Dendritic cell treated with granulocyte-macrophage colony-stimulating factor and Interleukin-4, amounts not matched to agents 40 ng/mL and 50 ng/mL, for 4 days (primary cell): Measurements from ENCODE around the gene BRSK1.

ENCODE experiments used
- H3K27ac Mint-ChIP-seq: one replicate; pipeline ENCODE4 v1.8.0; 2022; ENCODE audit warnings: mild to moderate bottlenecking, mixed read lengths
- H3K27me3 Mint-ChIP-seq: one replicate; pipeline ENCODE4 v1.8.0; 2022; ENCODE audit warnings: mild to moderate bottlenecking, mixed read lengths
- H3K36me3 Mint-ChIP-seq: one replicate; pipeline ENCODE4 v1.8.0; 2022; ENCODE audit warnings: low read depth, mixed read lengths
- H3K4me1 Mint-ChIP-seq: one replicate; pipeline ENCODE4 v1.8.0; 2022; ENCODE audit warnings: low read depth, mixed read lengths
- H3K4me3 Mint-ChIP-seq: one replicate; pipeline ENCODE4 v1.8.0; 2022; ENCODE audit warnings: mild to moderate bottlenecking, moderate library complexity, mixed read lengths
- H3K9me3 Mint-ChIP-seq: one replicate; pipeline ENCODE4 v1.8.0; 2022; ENCODE audit warnings: mixed read lengths
- intact Hi-C: fragments of 100-400 bp; cut with micrococcal nuclease; formaldehyde crosslinking; loops from one replicate; pipeline ENCODE4 v1.15.0; 2022

The BRSK1 gene

DNA sequence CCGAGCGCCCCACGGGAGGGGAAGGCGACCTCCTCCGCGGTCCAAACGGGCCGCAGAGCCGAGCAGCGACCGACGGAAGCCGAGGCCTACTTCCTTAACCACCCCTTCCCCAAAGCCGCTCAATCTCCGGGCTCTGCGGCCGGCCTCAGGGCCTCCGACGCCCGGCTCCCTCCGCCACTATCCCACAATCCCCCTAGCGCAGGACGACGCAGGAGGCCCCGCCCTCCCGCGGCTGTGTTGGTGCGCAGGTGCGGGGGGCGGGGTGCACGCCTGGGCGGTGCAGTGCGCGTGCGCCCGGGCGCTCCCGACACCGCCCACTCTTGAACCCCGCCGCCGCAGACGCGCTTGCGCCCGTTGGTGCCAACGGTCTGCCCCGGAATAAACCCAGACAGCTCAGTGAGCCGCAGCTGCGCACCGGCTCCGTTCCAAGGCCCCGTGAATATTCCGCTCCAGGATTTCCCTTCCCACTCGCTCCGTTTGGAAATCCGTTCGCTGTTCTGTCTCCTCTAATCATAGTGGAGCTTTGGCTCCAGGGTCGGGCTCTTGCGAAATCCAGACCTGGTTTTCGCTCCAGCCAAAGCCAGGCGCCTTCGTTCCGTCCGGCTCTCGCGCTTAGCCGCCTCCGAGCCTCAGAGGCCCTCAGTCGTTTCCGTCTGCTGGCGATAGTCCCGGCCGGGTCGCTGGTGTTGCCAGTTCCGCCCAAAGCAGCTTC lies 24.8 kb upstream of the BRSK1 start, which contains the start of gene PPP6R1:
Gene PPP6R1, minus strand, starts transcription at position 190 of the 712 bp plus-strand sequence. CDS start 11,914 bp downstream, outside the sequence.
- Mint-ChIP-seq H3K27me3 (no peaks in the 10 kb centered on the region), H3K36me3 (peaks cover 48% of the 10 kb centered on the region), H3K4me3 (peak within 1 kb of the TSS; percentile 93), H3K27ac (peak within 1 kb of the TSS; percentile 91), H3K9me3 (peaks cover 7% of the 10 kb centered on the region), H3K4me1 (peaks cover 47% of the 10 kb centered on the region)
- intact Hi-C loops, result loop anchor here (1.0 kb wide), 2 partner anchors 21 to 43 kb away; partner anchors contain the start of gene HSPBP1

DNA sequence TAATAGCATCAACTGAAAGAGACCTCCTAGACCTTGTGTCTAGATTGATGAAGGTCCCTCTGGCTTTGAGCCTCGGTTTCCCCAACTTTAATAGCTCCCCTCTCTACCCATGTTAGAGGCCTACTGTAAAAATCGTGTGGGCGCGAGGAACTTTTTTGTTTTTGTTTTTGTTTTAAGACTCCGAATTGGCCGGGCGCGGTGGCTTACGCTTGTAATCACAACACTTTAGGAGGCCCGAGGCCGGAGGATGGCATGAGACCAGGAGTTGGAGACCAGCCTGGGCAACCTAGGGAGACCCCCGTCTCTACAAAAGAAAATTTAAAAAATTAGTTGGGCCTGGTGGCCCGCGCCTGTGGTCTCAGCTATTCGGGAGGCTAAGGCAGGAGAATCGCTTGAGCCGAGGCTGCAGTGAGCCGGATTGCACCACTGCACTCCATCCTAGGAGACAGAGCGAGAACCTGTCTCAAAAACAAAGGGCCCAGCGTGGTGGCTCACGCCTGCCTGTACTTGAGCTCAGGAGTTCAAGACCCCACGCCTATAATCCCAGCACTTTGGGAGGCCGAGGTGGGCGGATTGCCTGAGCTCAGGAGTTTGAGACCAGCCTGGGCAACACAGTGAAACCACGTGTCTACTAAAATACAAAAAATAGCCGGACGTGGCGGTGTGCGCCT lies 24.1 kb upstream of the BRSK1 start:
- peaks cover 7% of the 10 kb centered on the region for H3K9me3 Mint-ChIP-seq
- peak overlapping the region; percentile 77 for H3K4me3 Mint-ChIP-seq
- no peaks in the 10 kb centered on the region for H3K27me3 Mint-ChIP-seq
- intact Hi-C loops, result loop anchor here (1.0 kb wide), 2 partner anchors 21 to 43 kb away; partner anchors contain the start of gene HSPBP1
- H3K27ac Mint-ChIP-seq, result peak overlapping the region; percentile 91
- peaks cover 42% of the 10 kb centered on the region for H3K36me3 Mint-ChIP-seq
- peaks cover 40% of the 10 kb centered on the region for H3K4me1 Mint-ChIP-seq

DNA sequence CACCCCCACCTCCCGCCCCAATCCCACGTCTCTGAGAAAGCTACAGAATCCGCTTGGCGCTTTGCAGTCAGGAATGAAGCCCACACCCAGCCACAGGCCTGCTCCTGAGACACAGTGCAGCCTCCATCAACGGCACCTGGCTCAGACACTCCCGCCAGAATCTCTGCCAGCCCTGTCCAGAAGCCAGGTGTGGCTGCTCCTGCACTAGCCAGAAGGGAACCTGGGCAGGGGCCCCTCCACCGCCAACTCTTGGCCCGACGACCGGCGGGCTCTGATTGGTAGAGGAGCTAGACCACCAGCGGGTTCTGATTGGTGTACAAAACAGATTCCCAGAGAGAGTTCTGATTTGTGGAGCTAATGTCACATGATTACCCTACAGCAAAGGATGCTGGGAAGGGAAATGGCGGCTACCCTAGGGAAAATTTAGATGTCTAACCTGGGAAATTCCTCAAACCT lies 22.1 kb upstream of the BRSK1 start:
- no peaks in the 10 kb centered on the region for H3K27me3 Mint-ChIP-seq
- intact Hi-C loops, result no loop called here
- peaks cover 20% of the 10 kb centered on the region for H3K4me1 Mint-ChIP-seq
- H3K27ac Mint-ChIP-seq, result no peak overlapping the region
- H3K4me3 Mint-ChIP-seq, result no peak overlapping the region
- peaks cover 42% of the 10 kb centered on the region for H3K36me3 Mint-ChIP-seq
- H3K9me3 Mint-ChIP-seq, result peaks cover 16% of the 10 kb centered on the region

- no peaks in the 10 kb centered on the region for H3K27me3 Mint-ChIP-seq
- H3K36me3 Mint-ChIP-seq, result peaks cover 39% of the 10 kb centered on the region
- no peak overlapping the region for H3K4me3 Mint-ChIP-seq
- peaks cover 17% of the 10 kb centered on the region for H3K9me3 Mint-ChIP-seq
- peaks cover 13% of the 10 kb centered on the region for H3K4me1 Mint-ChIP-seq
- no peak overlapping the region for H3K27ac Mint-ChIP-seq
- intact Hi-C loops, result no loop called here
These were observed 21.4 kb upstream of the BRSK1 start for GRCh38 chr19:55262359-55262758.

DNA sequence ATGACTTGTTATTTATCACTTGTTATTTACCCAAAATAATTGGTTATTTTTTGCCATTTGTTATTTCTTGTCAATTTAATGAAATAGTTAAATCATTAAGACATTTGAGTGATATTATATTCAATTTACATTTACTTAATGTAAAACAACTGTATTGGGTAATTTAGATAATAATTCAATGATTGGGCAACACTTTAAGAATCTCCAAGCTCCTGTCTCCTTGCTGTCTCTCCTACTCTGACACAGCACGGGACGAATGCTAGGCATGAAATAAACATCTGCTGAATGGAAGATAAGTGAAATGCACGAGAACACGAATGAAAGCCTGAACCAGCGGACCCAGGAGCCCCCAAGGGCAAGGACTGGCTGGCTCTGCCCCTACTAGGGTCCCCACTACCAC lies 19.3 kb upstream of the BRSK1 start:
- Mint-ChIP-seq H3K36me3 (peaks cover 43% of the 10 kb centered on the region), H3K4me1 (peaks cover 2% of the 10 kb centered on the region), H3K9me3 (peaks cover 17% of the 10 kb centered on the region), H3K4me3 (no peak overlapping the region), H3K27me3 (no peaks in the 10 kb centered on the region), H3K27ac (no peak overlapping the region)
- intact Hi-C loops, result no loop called here

GRCh38 chr19:55265173-55265572 lies 18.6 kb upstream of the BRSK1 start:
- Mint-ChIP-seq H3K27ac (no peak overlapping the region), H3K36me3 (peaks cover 49% of the 10 kb centered on the region), H3K4me1 (no peaks in the 10 kb centered on the region), H3K9me3 (peaks cover 17% of the 10 kb centered on the region), H3K27me3 (no peaks in the 10 kb centered on the region), H3K4me3 (no peak overlapping the region)
- intact Hi-C loops, result no loop called here

DNA sequence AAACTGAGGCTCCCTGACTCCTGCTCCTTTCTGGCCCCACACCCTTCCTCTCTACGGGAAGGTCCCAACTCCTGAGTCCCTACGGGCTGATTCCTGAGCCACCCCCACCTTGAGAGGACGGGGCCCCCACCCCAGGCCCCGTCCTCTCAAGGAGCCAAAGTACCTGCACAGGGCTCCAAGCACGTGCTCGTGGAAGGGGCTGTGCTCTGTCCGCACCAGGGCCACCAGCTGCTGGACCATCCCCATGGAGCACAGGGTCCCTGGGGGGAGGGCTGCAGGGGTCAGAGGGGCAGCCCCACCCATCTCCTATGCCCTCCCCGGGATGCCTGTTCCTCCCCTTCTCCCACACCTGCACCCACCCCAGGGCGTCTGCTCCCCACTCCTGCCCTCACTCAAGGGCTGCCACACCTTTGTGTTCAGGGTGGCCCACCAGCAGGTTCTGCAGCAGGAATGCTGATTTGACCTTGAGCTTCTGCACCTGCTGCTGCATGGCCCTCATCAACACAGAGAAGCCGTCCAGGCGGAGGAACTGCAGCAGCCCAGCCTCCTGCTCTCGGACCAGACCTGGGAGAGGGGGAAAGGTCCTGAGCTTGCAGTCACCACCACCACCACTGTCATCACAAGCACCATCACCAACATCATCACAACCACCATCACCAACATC lies 17.9 kb upstream of the BRSK1 start:
- Mint-ChIP-seq H3K4me3 (no peak overlapping the region), H3K36me3 (peaks cover 56% of the 10 kb centered on the region), H3K27ac (no peak overlapping the region), H3K9me3 (peaks cover 17% of the 10 kb centered on the region), H3K27me3 (no peaks in the 10 kb centered on the region), H3K4me1 (no peaks in the 10 kb centered on the region)
- intact Hi-C loops, result no loop called here

DNA sequence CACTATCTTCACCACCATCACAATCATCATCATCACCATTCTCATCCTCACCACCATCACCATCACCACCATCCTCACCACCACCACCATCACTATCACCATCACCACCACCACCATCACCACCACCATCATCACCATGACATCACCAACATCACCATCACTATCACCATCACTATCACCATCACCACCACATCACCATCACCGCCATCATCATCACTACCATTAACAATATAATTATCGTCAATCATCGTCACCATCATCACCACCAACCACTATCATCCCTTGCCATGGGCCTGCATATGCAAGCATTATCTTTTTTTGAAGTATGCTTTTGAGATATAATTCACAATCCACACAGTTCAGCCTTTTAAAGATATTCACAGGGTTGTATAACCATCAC lies 17.4 kb upstream of the BRSK1 start:
- intact Hi-C loops, result no loop called here
- no peak overlapping the region for H3K27ac Mint-ChIP-seq

GRCh38 chr19:55266840-55267239 lies 17.0 kb upstream of the BRSK1 start:
- Mint-ChIP-seq H3K4me1 (no peaks in the 10 kb centered on the region), H3K4me3 (no peak overlapping the region)

More for the DNA sequence above, 17.4 kb upstream of the BRSK1 start:
- peaks cover 61% of the 10 kb centered on the region for H3K36me3 Mint-ChIP-seq
- no peak overlapping the region for H3K4me3 Mint-ChIP-seq
- no peaks in the 10 kb centered on the region for H3K4me1 Mint-ChIP-seq
- peaks cover 17% of the 10 kb centered on the region for H3K9me3 Mint-ChIP-seq
- no peaks in the 10 kb centered on the region for H3K27me3 Mint-ChIP-seq

DNA sequence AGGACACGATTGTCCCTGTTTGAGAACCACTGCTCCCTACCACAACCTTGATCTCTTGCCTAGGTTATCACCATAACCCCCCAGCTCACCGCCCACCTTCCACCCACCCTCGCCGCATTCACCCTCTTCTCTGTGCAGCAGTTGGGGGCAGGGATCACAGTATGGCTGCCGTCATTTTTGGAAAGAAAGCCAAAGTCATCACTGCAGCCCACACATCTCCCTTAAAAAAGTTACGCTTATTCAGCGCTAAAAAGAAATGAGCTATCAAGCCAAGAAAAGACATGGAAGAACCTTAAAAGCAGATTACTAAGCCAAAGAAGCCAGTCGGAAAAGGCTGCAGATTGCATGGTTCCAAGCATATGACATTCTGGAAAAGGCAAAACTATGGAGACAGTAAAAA lies 14.5 kb upstream of the BRSK1 start:
- Mint-ChIP-seq H3K4me3 (no peak overlapping the region), H3K4me1 (no peaks in the 10 kb centered on the region), H3K36me3 (peaks cover 78% of the 10 kb centered on the region), H3K9me3 (peaks cover 10% of the 10 kb centered on the region), H3K27me3 (no peaks in the 10 kb centered on the region), H3K27ac (no peak overlapping the region)
- intact Hi-C loops, result no loop called here

More at GRCh38 chr19:55266840-55267239, 17.0 kb upstream of the BRSK1 start:
- intact Hi-C loops, result no loop called here
- peaks cover 64% of the 10 kb centered on the region for H3K36me3 Mint-ChIP-seq
- H3K9me3 Mint-ChIP-seq, result peaks cover 15% of the 10 kb centered on the region
- H3K27me3 Mint-ChIP-seq, result no peaks in the 10 kb centered on the region
- H3K27ac Mint-ChIP-seq, result no peak overlapping the region

DNA sequence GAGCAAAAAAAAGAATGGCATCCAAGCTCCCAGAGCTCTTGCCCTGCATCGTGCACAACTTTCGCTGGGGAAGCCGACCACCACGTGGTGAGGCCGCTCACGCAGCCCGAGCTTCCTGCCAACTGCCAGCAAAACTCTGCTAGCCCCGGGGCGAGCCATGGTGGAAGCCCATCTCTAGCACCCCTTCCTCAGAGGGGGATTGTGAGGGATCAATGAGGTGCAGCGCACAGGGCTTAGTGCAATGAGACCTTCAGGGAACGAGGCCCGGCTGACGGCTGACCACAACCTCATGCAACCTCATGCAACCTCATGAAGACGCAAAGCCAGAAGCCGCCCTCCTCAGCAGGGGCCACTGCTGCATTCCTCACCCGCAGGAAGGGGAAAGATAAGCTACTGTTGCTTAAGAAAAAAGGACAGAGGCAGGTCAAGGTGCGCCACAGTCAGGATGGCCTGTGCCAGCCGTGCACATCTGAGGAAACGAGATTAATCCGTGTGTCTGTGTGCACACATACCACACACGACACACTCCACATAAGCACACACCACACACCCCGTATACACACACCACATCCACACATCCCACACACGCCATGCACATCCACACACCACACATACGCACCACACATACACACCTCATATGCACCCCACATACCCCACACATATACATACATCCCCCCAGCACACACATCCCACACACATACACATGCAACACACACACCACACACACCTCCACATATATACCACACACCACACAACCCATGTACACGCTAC lies 13.4 kb upstream of the BRSK1 start:
- H3K27ac Mint-ChIP-seq, result no peak overlapping the region
- H3K36me3 Mint-ChIP-seq, result peaks cover 79% of the 10 kb centered on the region
- H3K4me3 Mint-ChIP-seq, result no peak overlapping the region
- H3K9me3 Mint-ChIP-seq, result peaks cover 10% of the 10 kb centered on the region
- no peaks in the 10 kb centered on the region for H3K27me3 Mint-ChIP-seq
- intact Hi-C loops, result no loop called here
- H3K4me1 Mint-ChIP-seq, result no peaks in the 10 kb centered on the region

DNA sequence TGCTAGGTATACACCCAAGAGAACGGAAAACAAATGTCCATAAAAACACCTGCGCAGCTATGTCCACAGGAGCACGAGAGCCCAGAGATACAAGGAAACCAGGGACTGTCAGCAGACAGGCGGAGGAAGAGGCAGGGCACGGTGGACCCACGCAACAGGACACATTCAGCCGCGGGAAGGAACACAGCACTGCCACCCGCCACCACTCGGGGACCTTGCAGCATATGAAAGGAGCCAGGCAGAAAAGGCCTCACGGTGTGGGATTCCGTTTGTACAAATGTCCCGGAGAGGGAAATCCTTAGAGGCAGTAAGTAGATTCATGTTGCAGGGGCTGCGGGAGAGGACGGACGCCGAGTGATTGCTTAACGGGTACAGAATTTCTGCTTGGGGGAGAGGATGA lies 11.7 kb upstream of the BRSK1 start:
- no peaks in the 10 kb centered on the region for H3K27me3 Mint-ChIP-seq
- peaks cover 8% of the 10 kb centered on the region for H3K4me1 Mint-ChIP-seq
- no peak overlapping the region for H3K27ac Mint-ChIP-seq
- peaks cover 78% of the 10 kb centered on the region for H3K36me3 Mint-ChIP-seq
- no peaks in the 10 kb centered on the region for H3K9me3 Mint-ChIP-seq
- H3K4me3 Mint-ChIP-seq, result no peak overlapping the region
- intact Hi-C loops, result no loop called here

DNA sequence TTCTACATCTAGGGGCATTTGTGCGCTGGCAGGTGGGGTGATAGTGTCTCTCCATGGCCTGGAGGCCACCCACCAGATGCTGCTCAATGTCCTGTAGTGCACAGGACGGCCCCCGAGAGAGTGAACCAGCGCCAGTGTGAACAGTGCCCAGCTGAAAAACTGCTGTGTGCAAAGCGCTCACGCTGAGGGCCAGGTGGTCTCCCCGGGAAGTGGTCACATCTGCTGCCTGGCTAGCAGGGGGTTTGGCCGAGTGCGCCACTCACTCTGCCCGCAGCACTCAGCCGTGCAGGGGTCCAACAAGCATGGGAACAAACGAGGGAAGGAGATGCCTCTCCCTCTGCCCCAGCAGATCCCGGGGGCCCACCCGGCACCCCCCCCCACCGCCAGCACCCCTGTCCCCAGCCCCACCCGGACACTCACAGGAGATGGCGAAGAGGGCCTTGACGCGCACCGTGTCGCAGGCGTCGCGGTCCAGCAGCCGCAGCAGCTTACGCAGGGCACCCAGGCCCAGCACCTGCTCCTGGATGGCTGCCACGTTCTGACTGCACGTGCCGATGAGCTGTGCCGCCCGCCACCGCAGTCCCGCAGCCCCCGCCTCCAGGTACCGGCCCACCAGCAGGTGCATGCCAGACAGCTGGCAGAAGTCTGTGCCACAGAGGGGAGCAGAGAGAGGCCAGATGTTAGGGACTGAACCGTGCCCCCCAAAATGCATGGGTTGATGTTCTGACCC lies 9.7 kb upstream of the BRSK1 start:
- H3K4me3 Mint-ChIP-seq, result no peak overlapping the region
- intact Hi-C loops, result no loop called here
- no peak overlapping the region for H3K27ac Mint-ChIP-seq
- peaks cover 14% of the 10 kb centered on the region for H3K4me1 Mint-ChIP-seq
- peaks cover 76% of the 10 kb centered on the region for H3K36me3 Mint-ChIP-seq
- H3K27me3 Mint-ChIP-seq, result no peaks in the 10 kb centered on the region
- H3K9me3 Mint-ChIP-seq, result no peaks in the 10 kb centered on the region
